Activated CD4-positive, alpha-beta T cell treated with anti-CD3 and anti-CD28 coated beads, Interleukin-2, amount 50 U/mL, for 48 hours (primary cell): ENCODE results near the gene CD72.
A peak's percentile ranks its signal among the peaks of the same experiment; 100 is the strongest.
"Not testable (repeated sequence)": the region's sequence is repeated elsewhere in the genome, so short reads cannot be mapped to it uniquely, and the experiment has no call there.

ENCODE experiments used
- DNase-seq, 2 experiments: peaks; one replicate each; pipeline ENCODE4 v3.0.0-alpha.2; 2020

CD72 gene

DNA sequence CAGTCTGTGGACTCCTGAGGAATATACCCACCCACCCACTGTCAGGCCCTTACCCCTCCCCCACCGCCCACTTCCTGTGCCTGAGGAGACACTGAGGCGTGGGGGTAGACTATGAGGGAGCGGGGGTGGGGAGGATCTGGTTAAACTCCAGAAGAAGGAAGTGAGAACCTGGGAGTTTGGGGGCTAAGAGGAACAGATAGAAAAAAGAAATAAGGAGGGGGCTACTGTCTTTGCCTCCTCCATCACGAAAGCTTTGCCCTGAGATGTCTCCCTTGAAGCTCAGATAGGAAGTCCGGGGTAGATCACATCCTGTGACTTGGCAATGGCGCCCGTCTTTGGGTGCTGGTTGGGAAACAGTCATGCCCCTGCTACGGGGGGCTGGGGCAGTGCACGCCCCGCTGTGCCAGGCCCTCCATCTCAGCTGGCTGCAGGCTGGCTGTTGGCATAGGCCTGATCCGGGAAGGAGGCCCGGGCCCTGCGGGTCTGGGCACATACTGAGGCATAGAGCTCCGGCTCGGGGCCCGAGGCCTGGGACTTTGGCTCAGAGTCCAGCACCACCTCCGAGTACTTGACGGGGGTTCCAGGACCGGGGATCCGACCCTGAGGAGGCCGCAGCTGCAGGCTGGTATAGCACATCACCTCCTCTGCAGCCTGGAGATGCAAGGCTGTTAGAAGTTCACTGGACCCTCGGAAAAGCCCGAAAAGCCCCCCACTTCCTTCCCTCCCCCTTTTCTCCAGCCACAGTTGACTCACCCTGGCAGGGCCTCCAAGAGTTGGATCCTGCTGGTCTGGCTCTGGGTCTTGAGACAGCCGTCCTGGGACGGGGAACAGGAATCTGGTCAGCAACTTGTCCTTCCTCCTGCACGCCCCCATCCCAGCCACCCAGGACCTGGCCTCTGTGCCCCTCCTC is 31.5 kb upstream of the CD72 start:
- peak; percentile 63 to 66 for DNase-seq

DNA sequence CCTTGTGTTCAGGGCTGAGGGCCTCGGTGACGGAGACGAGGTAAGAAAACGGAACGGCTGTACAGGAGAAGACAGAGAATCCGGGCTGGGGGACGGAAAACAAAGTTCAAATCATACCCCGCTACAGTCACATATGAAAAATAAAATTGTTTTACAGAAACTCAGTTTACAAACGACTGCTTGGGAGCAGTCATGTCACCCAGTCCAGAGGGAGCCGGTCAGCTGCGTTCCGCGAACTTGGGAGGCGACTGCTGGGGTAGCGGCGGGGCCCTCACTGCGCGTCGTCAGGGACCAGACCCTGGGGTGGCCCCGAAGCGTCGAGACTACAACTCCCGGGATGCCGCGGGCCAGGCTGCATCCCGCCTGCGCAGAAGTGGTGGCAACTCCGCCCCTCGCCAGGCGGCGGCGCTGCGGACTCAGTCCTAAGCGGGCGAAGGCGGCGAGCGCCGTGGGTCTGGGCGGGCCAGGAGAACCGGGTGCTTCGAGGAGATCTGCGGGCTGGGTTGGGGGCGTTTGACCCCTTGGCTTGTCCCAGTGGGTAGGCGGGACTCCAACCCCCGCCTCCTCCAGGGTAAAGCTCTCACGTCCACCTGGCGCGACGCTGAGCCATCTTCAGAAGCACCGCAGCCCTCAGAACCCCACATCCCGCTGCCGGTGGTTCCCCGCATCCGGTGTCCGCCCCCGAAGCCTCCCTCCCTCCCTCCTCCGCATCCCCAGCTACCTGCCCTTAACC is 28.5 kb upstream of the CD72 start:
- DNase-seq, result peak; percentile 91 to 93

DNA sequence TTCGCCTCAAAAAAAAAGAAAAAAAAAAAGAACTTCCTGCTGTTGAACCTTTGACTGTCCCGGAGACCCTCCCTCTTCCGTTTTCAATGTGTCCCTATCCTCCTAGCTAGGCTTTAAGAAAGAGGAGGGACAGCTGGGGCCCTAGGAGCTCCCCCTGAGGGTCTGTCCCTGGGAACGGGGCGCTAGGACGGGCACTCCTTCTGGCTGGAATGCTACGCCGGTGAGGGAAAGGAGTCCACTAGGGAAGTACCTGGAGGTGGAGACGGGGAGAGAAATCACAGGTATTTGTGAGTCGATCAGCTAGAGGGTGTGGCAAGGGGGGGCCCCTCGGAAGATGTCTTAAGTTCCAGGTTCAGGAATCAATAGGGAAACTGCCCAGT is 27.9 kb upstream of the CD72 start:
- no peak for DNase-seq

DNA sequence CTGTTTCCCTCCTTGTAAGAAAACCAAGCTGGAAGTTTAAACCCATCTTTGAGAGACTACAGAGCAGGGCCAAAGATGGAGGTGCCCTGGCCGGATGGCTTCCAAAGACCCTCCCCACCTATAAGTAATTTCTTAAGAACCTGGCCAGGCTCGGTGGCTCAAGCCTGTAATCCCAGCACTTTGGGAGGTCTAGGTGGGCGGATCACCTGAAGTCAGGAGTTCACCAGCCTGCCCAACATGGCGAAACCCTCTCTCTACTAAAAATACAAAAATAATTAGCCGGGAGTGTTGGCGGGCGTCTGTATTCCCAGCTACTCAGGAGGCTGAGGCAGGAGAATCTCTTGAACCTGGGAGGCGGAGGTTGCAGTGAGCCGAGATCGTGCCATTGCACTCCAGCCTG is 27.5 kb upstream of the CD72 start:
- DNase-seq, result not testable (repeated sequence)

DNA sequence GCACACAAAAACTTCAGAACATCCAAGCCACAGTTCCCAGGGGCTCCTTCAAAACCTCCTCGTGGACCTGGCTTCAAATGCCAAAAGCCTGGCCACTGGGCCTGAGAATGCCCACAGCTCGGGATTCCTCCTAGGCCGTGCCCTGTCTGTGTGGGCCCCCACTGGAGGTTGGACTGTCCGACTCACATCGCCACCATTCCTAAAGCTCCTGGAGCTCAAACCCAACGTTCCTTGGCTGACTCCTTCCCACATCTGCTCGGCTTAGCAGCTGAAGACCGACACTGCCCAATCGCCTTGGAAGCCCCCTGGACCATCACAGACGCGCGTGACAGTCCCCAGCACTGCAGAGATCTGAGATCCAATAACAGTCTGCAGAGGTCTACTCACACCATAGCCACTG is 24.8 kb upstream of the CD72 start:
- no peak for DNase-seq

DNA sequence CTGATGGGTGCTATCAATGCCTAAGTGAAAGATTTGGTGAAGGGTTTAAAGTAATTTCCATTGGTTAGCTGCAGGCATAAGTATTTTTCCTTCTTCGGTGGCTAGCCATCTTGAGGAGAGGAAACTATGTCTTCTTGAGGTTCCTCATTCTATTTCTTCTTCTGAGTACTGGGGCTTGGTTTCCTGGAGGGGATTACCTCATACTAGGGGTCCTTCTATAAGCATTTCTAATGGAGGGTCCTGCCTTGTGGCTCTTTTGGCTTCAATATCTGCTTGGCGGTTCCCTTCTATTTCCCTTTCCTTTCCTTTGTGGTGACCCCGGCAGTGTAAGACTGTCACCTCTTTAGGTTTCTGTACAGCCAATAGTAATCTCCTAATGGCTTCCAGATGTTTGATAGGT is 23.3 kb upstream of the CD72 start:
- DNase-seq, result not testable (repeated sequence)

DNA sequence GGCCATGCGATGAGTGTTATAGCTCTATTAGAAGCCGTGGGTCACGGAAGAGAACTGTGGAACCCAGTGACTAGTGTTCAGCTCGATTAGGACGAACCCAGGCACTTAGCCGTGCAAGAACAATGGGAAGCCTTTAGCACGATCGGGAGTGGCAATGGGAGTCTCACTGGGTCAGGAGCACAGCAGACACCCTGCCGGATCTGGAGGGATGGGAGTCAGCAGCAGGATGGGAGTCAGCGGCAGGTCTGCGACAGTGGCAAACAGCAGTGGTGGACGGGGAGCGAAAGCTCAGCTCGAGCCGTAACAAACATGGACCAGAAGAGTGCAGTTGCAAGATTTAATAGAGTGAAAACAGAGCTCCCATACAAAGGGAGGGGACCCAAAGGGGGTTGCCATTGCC is 22.2 kb upstream of the CD72 start:
- DNase-seq, result not testable (repeated sequence)

DNA sequence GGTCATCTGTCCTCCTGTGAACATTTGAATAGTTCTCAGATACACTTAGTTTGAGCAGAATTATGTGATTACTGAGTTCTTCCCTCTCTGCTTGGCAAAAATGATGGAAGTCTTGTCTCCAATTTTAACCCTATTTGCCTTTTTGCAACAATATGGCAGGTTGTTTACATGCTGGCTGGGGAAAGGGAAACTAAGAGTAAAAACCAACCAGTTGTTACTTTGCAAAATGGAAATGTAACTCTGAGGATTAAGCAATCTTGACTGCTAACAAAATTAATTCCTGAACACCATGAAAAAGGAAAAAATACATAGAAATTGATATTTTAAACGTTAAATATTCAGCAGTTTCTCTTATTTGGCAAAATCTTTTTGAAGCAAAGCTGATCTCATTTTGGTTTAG is 21.4 kb upstream of the CD72 start:
- no peak for DNase-seq

DNA sequence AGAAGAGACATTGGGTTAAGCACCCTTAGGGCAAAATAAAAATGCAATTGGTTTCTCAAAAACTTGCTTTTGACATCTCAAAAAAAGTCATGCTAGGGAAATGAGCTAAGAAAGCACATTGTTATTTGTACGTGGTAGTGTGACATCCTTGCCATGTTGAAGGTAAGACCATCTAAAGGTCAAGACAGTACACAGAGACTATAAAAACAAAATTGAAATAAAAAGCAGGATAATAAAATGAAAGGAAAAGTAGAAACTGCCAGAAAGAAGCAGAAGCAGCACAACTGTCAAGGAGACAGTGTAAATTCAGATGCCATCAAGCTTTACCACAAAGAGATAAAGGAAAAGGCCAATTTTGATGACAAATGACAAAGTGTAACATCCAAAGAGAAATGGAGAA is 21.0 kb upstream of the CD72 start:
- not testable (repeated sequence) for DNase-seq

DNA sequence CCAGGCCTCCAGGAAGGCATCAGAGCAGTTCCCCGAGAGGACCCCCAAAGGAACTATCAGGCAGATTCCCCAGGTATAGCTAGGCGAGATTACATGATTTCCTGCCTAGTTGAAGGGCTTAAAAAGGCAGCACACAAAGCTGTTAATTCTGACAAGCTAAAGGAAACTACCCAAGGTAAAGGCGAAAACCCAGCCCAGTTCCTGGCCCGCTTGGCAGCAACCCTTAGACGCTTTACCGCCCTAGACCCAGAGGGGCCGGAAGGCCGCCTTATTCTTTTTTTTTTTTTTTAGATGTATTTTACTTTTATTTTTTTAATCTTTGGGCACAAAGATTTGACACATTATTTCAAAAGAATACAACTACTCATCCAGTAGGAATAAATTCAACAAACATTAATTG is 20.5 kb upstream of the CD72 start:
- not testable (repeated sequence) for DNase-seq

DNA sequence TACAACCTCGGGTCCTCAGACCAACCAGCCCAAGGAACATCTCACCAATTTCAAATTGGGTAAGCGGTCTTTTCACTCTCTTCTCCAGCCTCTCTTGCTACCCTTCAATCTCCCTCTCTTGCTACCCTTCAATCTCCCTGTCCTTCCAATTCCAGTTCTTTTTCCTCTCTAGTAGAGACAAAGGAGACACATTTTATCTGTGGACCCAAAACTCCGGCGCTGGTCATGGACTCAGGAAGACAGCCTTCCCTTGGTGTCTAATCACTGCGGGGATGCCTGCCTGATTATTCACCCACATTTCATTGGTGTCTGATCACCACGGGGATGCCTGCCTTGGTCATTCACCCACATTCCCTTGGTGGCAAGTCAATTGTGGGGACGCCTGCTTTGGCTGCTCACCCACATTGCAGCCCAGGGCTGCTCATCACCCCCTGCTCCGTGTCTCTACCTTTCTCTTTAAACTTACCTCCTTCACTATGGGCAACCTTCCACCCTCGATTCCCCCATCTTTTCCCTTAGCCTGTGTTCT is 19.3 kb upstream of the CD72 start:
- not testable (repeated sequence) for DNase-seq

DNA sequence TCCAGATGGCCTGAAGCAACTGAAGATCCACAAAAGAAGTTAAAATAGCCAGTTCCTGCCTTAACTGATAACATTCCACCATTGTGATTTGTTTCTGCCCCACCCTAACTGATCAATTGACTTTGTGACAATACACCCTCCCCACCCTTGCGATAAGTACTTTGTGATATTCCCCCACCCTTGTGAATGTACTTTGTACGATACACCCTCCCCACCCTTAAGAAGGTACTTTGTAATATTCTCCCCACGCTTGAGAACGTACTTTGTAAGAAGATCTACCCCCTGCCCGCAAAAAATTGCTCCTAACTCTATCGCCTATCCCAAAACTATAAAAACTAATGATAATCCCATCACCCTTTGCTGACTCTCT is 18.6 kb upstream of the CD72 start:
- DNase-seq, result not testable (repeated sequence)

DNA sequence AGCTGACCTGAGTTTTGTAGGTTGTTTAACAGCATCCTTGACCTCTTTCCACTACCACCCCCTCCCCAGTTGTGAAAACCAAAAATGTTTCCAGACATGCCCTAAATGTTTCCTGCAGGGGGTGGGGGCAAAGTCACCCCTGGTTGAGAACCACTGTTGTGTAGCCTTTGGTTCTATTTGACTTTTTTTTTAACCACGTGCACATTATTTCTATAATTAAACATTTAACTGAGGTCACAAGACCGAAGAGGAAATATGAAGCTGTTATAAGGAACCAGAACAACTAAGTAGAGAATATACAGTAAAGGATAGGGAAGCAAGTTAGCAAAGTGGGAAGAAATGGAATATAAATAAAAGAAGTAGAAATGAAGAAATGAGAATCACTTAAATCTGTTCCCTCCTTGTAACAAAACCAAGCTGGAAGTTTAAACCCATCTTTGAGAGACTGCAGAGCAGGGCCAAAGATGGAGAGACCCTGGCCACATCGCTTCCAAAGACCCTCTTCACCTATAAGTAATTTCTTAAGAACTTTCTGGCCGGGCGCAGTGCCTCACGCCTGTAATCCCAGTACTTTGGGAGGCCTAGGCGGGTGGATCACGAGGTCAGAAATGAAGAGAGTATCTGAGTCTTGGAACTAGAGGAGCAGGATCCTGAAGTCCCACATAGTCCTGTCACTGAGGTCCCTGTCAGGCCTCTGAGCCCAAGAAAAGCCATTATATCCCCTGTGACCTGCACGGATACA is 18.1 kb upstream of the CD72 start:
- no peak for DNase-seq

DNA sequence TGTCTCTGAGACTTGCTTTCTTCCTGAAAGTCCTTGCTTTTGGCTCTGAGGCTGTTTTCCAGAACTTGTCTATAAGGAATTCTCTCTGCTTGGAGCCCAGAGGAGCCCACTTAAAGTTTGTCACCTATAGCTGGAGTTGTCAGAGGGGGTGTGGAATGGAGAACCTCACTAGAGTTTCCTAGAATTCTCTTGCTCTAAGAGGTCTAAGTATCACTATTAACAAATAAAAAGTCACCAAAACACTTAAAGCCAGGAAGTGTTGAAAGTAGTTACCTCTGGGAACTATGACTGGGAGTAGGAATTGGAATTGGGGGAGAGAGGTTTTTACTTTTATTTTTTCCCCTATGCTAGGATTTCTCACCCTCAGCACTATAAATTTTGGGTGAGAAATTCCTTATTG is 17.5 kb upstream of the CD72 start:
- DNase-seq, result no peak

DNA sequence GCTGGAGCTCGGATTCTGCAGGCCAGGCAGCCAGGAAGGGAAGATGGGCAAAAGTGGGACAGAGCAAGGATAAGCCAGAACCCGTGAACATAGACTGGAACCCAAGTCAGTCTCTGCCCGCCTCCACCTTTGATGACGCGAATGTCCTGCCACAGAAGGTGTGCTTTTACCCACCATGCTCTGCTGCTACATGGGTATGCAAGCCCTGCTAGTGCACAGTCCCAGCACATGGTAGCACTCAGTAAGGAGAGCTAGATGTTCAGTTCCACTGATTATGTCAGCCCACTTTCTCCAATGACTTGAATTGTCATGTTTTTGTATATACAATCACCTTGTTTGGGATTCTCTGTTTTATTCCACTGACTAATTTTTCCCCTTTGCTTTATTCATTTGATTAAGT is 11.4 kb upstream of the CD72 start:
- DNase-seq, result no peak

DNA sequence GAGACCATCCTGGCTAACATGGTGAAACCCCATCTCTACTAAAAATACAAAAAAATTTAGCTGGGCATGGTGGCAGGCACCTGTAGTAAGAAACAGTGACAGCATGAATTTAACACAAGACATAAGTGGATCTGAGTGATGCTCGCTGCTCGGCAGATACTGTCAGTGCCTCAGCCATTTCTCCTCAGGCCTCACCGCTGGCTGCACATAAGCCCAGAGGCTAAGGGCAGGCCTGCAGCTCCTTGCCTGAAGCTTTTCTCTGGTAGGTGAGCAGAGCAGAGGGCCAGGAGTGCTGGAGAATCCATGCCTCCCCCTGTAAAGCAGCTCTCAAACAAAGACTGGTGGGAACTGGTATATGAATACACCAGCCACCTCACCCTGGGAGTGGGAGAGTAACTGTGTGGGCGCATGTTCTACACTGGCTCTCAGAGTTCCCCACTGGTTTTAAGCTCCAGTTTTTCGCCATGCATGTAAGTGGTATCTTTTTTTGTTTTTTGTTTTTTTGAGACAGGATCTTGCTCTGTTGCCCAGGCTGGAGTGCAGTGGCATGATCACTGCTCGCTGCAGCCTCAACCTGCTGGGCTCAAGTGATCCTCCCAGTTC is 10.3 kb upstream of the CD72 start:
- DNase-seq, result no peak

DNA sequence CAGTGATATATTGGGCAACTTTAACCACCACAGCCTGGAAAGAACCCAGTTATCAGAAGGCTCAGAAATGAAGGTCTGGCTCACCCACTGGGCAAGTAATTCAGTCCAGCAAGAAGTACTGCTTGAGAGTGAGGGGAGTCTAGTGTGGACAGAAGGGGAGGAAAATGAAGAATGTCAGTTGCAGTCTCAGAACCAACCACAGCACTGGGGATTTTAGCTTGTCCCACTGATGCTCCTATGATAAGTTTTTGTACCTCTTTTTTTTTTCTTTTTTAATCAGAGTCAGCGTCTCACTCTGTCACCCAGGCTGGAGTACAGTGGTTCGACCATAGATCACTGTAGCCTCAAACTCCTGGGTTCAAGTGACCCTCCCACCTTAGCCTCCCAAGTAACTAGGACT is 9.4 kb upstream of the CD72 start:
- DNase-seq, result no peak

DNA sequence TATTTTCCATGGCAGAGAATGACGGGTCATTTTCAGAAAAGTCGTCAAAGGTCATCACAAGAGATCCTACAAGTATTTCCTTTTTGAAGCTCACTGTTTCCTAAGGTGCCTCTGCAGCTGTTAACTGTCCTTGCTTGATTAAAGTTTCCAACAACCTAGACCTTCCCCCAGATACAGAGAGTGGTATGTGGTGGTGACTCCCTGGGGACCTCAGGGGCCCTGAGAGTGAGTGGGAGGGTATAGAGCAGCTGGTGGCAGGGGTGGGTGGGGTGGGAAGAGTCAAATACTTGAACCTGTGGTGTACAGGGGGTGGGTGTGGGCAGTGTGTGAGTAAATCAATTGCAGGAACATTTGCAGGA is 1.6 kb upstream of the CD72 start:
- peak in 1 of 2 experiments; percentile 36 for DNase-seq

DNA sequence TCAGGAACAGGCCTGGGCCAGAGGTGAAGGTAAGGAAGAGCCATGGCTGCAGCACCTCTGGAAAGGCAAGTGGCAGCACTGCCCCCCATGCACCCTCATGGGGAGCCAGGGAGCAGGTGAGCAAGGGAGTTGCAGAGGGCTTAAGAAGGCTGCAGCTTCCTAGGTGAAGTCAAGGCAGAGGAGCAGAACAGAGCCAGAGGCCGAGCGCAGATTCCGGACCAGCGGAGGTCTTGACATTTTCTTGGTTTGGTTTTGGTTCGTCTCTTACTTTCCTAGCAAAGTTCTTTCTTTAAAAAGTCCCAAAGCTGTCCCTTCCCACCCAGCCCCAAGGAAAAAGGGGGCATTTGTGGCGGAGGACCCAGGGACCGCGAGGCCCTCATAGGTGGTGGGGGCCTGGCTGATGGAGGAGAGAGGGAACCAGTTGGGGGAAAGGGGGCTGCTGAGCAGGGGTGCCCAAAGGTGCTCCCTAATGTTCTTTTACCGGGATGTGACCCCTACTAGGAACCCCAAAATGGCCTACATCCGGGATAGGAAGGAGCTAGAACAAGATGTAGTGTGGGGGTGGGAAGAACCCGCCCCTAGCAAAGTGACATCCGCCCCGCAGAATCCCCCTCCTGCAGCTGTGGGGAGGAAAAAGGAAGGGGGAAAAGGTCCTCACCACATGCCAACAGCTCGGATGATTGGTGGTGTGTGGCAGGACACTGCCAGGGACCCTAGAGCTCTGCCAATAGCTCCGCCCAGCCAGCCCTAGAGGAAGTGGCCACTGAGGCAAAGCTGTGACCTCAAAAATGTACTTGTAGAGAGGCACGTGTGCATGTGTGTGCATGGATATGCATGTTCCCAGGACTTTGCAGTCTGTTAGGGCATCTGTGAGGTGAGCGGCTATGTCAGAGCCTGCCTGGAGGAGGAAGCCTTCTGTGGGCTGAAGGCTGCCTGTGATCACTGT is 914 bp upstream of the CD72 start:
- peak; percentile 38 to 54 for DNase-seq

DNA sequence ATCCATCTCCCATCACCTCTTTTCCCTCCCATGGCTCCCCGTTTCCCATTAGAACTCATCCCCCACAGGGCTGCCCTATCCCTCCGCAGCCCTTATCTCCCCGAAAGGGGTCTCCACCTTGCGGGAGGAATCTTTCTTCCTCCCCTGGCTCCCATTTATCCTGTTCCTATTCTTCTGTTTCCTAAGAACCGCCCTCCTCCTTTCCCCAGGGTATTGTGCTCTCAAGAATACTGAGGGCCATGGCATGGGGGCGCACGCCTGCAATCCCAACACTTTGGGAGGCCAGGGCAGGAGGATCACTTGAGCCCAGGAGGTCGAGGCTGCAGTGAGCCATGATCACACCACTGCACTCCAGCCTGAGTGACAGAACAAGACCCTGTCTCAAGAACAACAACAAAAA is 665 bp downstream of the CD72 start:
- DNase-seq, result no peak

DNA sequence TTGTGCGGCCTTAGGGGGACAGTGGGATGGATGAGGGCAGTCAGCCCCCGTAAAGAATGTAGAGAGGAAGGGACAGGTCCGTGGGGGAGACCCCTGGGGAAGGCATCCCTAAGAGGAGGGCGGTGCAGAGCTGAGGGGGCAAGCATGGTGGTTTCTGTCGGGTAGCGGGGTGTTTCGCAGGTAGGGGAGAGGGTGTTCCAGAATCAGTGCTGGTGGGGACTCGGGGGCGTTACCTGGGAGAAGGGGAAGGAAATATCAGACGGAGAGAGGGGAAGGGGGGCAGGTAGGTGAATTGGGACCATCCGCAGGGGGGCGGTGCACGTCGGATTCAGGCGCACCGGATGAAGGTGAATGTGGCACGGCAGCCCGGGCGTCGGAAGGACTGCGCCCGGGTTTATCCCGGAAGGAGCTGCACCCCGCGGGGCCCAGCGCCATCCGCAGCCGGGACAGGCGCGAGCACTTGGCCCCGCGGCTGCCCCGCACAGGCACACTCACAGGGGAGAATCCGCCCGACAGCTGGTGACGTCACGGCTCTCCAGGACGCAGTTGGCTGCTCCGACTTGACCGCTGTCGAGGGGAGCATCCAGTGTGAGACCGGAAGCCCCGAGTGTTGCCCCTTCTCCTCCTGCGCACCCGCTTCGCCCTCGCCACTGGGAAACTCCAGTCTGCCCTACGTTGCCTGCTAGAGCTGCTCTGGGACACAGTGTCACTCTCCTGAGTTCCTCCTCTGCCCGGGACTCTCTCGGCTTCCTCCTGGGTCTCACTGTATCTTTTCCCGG is 1.3 kb downstream of the CD72 start:
- peak; percentile 71 to 77 for DNase-seq
